ENCODE results near the gene ANKRD11. TPM values are rescaled to one million over a fixed set of nuclear protein-coding genes. Genes with fewer than 3 reads are reported as not detected.

Gene ANKRD11
- polyA plus RNA-seq, 4 donors = 48.4 to 86.7 (median 65.5) TPM

GRCh38 chr16:89316701-89317100 lies 173.7 kb downstream of the ANKRD11 start:
- Histone ChIP-seq H3K36me3 (ENCODE audit: control insufficient read depth in 3 of 3, insufficient read depth in 2 of 3, low read depth in 1 of 3, low read length in 3 of 3) (peaks cover 0 to 77% (median 5%) of the 10 kb centered on the region in 3 donors), H3K27me3 (ENCODE audit: control insufficient read depth in 3 of 3, insufficient read depth in 3 of 3, low read length in 3 of 3) (no peaks in the 10 kb centered on the region), H3K9me3 (ENCODE audit: control insufficient read depth in 2 of 2, insufficient read depth in 1 of 2, low read depth in 1 of 2, low read length in 1 of 2) (no peaks in the 10 kb centered on the region), H3K4me1 (ENCODE audit: control insufficient read depth in 3 of 3, insufficient read depth in 2 of 3, low read depth in 1 of 3, low read length in 2 of 3) (peaks cover 17 to 34% (median 32%) of the 10 kb centered on the region in 3 donors), H3K27ac (ENCODE audit: low read depth in 1 of 3, low read length in 2 of 3) (peak overlapping the region in 1 of 3 donors; percentile 58), H3K4me3 (ENCODE audit: low read depth in 1 of 3, low read length in 3 of 3) (no peak overlapping the region)
- 82 to 90% (median 84%) methylated on average over 14 of the region's 14 CpGs for WGBS, 3 donors
- DNase-seq (no peak), FAIRE-seq (no peak)

DNA sequence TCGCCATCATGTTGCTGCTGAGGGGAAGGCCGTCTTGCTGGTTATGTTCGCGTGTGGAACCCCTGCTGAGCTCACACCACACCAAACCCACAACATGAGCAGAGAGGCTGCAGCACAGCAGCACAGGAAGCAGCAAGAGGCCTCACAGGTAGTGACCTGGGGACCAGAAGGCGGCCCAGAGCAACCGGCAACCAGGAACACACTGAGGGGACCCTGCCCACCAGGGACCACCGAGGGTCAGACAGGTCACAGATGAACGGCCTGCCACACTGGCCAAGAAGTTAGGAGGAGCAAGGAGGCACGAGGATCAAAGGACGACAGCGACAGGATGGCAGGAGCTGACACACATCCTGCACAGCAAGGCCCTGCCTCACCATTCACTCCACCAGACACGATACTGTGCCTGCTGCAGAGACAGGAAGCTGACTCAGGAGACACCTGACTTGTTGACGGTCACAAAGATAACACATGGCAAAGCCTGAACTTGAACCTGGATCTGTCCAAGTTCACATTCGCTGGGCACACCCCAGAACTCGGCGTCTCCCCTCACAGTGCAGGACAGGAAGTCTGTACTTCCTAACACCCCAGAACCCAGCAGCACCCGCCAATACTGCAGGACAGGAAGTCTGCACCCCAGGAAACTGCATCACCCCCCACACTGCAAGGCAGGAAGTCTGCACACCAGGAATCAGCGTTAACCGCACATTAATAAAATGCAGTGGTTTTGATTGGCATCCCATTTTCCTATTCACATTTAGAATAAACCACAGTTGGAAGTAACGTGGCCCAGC lies 174.4 kb downstream of the ANKRD11 start:
- H3K9me3 ChIP-seq (ENCODE audit: control insufficient read depth in 2 of 2, insufficient read depth in 1 of 2, low read depth in 1 of 2, low read length in 1 of 2) = no peaks in the 10 kb centered on the region
- no peak overlapping the region for H3K4me3 ChIP-seq (ENCODE audit: low read depth in 1 of 3, low read length in 3 of 3)
- no peak for FAIRE-seq
- WGBS, 3 donors = 45 to 58% (median 52%) methylated on average over 20 of the region's 20 CpGs
- H3K4me1 ChIP-seq (ENCODE audit: control insufficient read depth in 3 of 3, insufficient read depth in 2 of 3, low read depth in 1 of 3, low read length in 2 of 3) = peaks cover 17 to 32% (median 29%) of the 10 kb centered on the region in 3 donors
- H3K27ac ChIP-seq (ENCODE audit: low read depth in 1 of 3, low read length in 2 of 3) = peak overlapping the region in 2 of 3 donors; percentile 58 to 66
- peak; percentile 51 to 83 for DNase-seq
- H3K27me3 ChIP-seq (ENCODE audit: control insufficient read depth in 3 of 3, insufficient read depth in 3 of 3, low read length in 3 of 3) = no peaks in the 10 kb centered on the region
- H3K36me3 ChIP-seq (ENCODE audit: control insufficient read depth in 3 of 3, insufficient read depth in 2 of 3, low read depth in 1 of 3, low read length in 3 of 3) = peaks cover 0 to 78% (median 5%) of the 10 kb centered on the region in 3 donors

GRCh38 chr16:89315271-89315670 lies 175.1 kb downstream of the ANKRD11 start:
- 77 to 80% (median 79%) methylated on average over 19 of the region's 19 CpGs for WGBS, 3 donors
- H3K4me3 ChIP-seq (ENCODE audit: low read depth in 1 of 3, low read length in 3 of 3) = no peak overlapping the region
- FAIRE-seq = no peak

DNA sequence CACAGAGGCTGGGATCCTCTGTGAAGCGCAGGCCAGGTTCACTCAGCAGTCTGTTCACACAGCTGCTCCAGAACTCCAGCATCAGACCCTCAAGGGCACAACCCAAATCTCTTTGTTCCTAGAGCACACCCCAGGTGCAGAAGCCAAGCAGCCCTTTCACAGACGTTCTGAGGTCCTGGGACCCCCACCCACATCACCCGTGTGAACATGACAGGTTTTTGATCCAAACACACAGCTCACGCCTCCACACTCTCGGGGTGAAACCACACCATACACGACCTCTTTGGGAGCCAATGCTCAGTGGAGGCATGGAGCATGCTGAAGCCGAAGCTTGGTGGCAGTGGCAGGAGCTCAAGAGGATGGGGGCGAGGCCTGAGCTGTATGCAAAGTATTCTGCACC lies 175.5 kb downstream of the ANKRD11 start:
- no peak for FAIRE-seq
- WGBS, 3 donors = 59 to 79% (median 73%) methylated on average over 8 of the region's 8 CpGs
- H3K27ac ChIP-seq (ENCODE audit: low read depth in 1 of 3, low read length in 2 of 3) = peak overlapping the region in 2 of 3 donors; percentile 58 to 66

More at GRCh38 chr16:89315271-89315670, 175.1 kb downstream of the ANKRD11 start:
- Histone ChIP-seq H3K4me1 (ENCODE audit: control insufficient read depth in 3 of 3, insufficient read depth in 2 of 3, low read depth in 1 of 3, low read length in 2 of 3) (peaks cover 14 to 27% (median 22%) of the 10 kb centered on the region in 3 donors), H3K27ac (ENCODE audit: low read depth in 1 of 3, low read length in 2 of 3) (peak overlapping the region in 2 of 3 donors; percentile 58 to 66), H3K27me3 (ENCODE audit: control insufficient read depth in 3 of 3, insufficient read depth in 3 of 3, low read length in 3 of 3) (no peaks in the 10 kb centered on the region), H3K36me3 (ENCODE audit: control insufficient read depth in 3 of 3, insufficient read depth in 2 of 3, low read depth in 1 of 3, low read length in 3 of 3) (peaks cover 0 to 77% (median 5%) of the 10 kb centered on the region in 3 donors), H3K9me3 (ENCODE audit: control insufficient read depth in 2 of 2, insufficient read depth in 1 of 2, low read depth in 1 of 2, low read length in 1 of 2) (no peaks in the 10 kb centered on the region)
- no peak for DNase-seq

GRCh38 chr16:89314357-89314756 lies 176.0 kb downstream of the ANKRD11 start:
- peaks cover 0 to 76% (median 7%) of the 10 kb centered on the region in 3 donors for H3K36me3 ChIP-seq (ENCODE audit: control insufficient read depth in 3 of 3, insufficient read depth in 2 of 3, low read depth in 1 of 3, low read length in 3 of 3)
- DNase-seq (peak in 1 of 2 donors; percentile 30), FAIRE-seq (no peak)
- 71 to 79% (median 74%) methylated on average over 14 of the region's 14 CpGs for WGBS, 3 donors
- peaks cover 13 to 19% (median 14%) of the 10 kb centered on the region in 3 donors for H3K4me1 ChIP-seq (ENCODE audit: control insufficient read depth in 3 of 3, insufficient read depth in 2 of 3, low read depth in 1 of 3, low read length in 2 of 3)
- no peak overlapping the region for H3K4me3 ChIP-seq (ENCODE audit: low read depth in 1 of 3, low read length in 3 of 3)
- H3K27me3 ChIP-seq (ENCODE audit: control insufficient read depth in 3 of 3, insufficient read depth in 3 of 3, low read length in 3 of 3) = no peaks in the 10 kb centered on the region
- H3K27ac ChIP-seq (ENCODE audit: low read depth in 1 of 3, low read length in 2 of 3) = peak overlapping the region in 1 of 3 donors; percentile 58
- no peaks in the 10 kb centered on the region for H3K9me3 ChIP-seq (ENCODE audit: control insufficient read depth in 2 of 2, insufficient read depth in 1 of 2, low read depth in 1 of 2, low read length in 1 of 2)

More for the DNA sequence above, 175.5 kb downstream of the ANKRD11 start:
- Histone ChIP-seq H3K9me3 (ENCODE audit: control insufficient read depth in 2 of 2, insufficient read depth in 1 of 2, low read depth in 1 of 2, low read length in 1 of 2) (no peaks in the 10 kb centered on the region), H3K36me3 (ENCODE audit: control insufficient read depth in 3 of 3, insufficient read depth in 2 of 3, low read depth in 1 of 3, low read length in 3 of 3) (peaks cover 0 to 76% (median 7%) of the 10 kb centered on the region in 3 donors), H3K27me3 (ENCODE audit: control insufficient read depth in 3 of 3, insufficient read depth in 3 of 3, low read length in 3 of 3) (no peaks in the 10 kb centered on the region), H3K4me1 (ENCODE audit: control insufficient read depth in 3 of 3, insufficient read depth in 2 of 3, low read depth in 1 of 3, low read length in 2 of 3) (peaks cover 14 to 24% (median 18%) of the 10 kb centered on the region in 3 donors), H3K4me3 (ENCODE audit: low read depth in 1 of 3, low read length in 3 of 3) (no peak overlapping the region)
- DNase-seq = no peak

GRCh38 chr16:89313583-89313982 lies 176.8 kb downstream of the ANKRD11 start:
- no peak for FAIRE-seq
- WGBS, 3 donors = 60 to 73% (median 67%) methylated on average over 3 of the region's 3 CpGs

DNA sequence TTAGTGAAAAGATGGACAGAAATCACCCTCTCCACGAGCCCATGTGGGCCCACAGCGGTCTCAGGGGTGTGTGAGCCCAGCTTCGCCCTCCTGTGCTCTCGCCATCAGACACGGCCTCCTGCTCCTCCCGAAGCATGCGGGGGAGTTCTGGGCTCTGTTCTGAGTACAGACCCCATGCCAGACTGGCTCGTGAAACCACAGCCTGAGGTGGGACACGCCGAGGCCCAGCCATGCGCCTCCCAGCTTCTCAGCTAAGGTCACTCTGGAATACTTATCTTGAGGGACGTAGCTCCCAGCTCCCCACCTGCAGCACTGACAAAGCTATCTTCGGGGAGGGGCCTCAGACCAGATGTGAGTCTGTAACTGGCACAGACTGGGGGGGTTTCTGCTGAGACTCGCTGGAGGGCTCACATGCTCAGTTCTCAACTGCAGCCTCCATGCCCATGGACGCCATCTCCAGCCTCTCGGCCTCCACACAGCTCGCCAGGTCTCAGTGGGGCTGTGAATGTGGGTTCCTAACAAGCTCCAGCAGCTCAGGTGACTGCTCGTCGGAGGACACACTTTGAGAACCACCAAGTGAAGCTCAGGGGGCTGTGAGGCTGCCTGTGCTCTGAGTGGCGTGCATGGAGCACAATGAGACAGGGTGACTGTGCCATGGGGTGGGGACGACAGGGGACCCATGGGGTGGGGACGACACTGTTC lies 177.6 kb downstream of the ANKRD11 start:
- no peak for DNase-seq
- Histone ChIP-seq H3K27ac (ENCODE audit: low read depth in 1 of 3, low read length in 2 of 3) (no peak overlapping the region), H3K9me3 (ENCODE audit: control insufficient read depth in 2 of 2, insufficient read depth in 1 of 2, low read depth in 1 of 2, low read length in 1 of 2) (no peaks in the 10 kb centered on the region), H3K27me3 (ENCODE audit: control insufficient read depth in 3 of 3, insufficient read depth in 3 of 3, low read length in 3 of 3) (no peaks in the 10 kb centered on the region), H3K36me3 (ENCODE audit: control insufficient read depth in 3 of 3, insufficient read depth in 2 of 3, low read depth in 1 of 3, low read length in 3 of 3) (peaks cover 0 to 78% (median 7%) of the 10 kb centered on the region in 3 donors), H3K4me3 (ENCODE audit: low read depth in 1 of 3, low read length in 3 of 3) (no peak overlapping the region), H3K4me1 (ENCODE audit: control insufficient read depth in 3 of 3, insufficient read depth in 2 of 3, low read depth in 1 of 3, low read length in 2 of 3) (peaks cover 10 to 12% (median 10%) of the 10 kb centered on the region in 3 donors)
- 93 to 95% (median 94%) methylated on average over 22 of the region's 22 CpGs for WGBS, 3 donors
- FAIRE-seq = no peak

More at GRCh38 chr16:89313583-89313982, 176.8 kb downstream of the ANKRD11 start:
- Histone ChIP-seq H3K27ac (ENCODE audit: low read depth in 1 of 3, low read length in 2 of 3) (peak overlapping the region in 1 of 3 donors; percentile 35), H3K9me3 (ENCODE audit: control insufficient read depth in 2 of 2, insufficient read depth in 1 of 2, low read depth in 1 of 2, low read length in 1 of 2) (no peaks in the 10 kb centered on the region), H3K4me3 (ENCODE audit: low read depth in 1 of 3, low read length in 3 of 3) (no peak overlapping the region), H3K36me3 (ENCODE audit: control insufficient read depth in 3 of 3, insufficient read depth in 2 of 3, low read depth in 1 of 3, low read length in 3 of 3) (peaks cover 0 to 77% (median 7%) of the 10 kb centered on the region in 3 donors), H3K4me1 (ENCODE audit: control insufficient read depth in 3 of 3, insufficient read depth in 2 of 3, low read depth in 1 of 3, low read length in 2 of 3) (peaks cover 12 to 15% (median 14%) of the 10 kb centered on the region in 3 donors), H3K27me3 (ENCODE audit: control insufficient read depth in 3 of 3, insufficient read depth in 3 of 3, low read length in 3 of 3) (no peaks in the 10 kb centered on the region)
- DNase-seq = no peak

DNA sequence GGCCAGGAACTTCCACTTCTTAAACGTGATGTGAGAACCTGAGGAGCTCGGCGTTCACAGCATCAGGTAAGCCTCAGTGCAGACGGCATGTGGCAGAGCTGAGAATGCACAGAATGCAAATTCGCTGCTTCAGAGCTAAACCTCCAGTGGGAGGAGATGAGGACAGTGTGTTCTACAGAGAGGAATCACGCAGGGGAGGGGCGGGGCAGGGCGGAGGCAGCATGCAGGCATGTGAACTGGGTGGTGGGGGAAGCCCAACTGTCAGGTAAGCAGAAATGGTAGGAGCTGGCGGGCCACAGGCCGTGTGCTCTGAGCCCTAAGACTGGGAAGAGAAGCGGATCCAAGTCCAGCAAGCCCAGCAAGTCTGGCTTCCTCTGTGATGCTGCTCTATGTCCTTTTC lies 178.2 kb downstream of the ANKRD11 start:
- FAIRE-seq (no peak), DNase-seq (peak in 1 of 2 donors; percentile 42)
- peaks cover 6 to 12% (median 9%) of the 10 kb centered on the region in 3 donors for H3K4me1 ChIP-seq (ENCODE audit: control insufficient read depth in 3 of 3, insufficient read depth in 2 of 3, low read depth in 1 of 3, low read length in 2 of 3)
- H3K36me3 ChIP-seq (ENCODE audit: control insufficient read depth in 3 of 3, insufficient read depth in 2 of 3, low read depth in 1 of 3, low read length in 3 of 3) = peaks cover 0 to 81% (median 7%) of the 10 kb centered on the region in 3 donors
- no peaks in the 10 kb centered on the region for H3K9me3 ChIP-seq (ENCODE audit: control insufficient read depth in 2 of 2, insufficient read depth in 1 of 2, low read depth in 1 of 2, low read length in 1 of 2)
- H3K4me3 ChIP-seq (ENCODE audit: low read depth in 1 of 3, low read length in 3 of 3) = no peak overlapping the region
- no peaks in the 10 kb centered on the region for H3K27me3 ChIP-seq (ENCODE audit: control insufficient read depth in 3 of 3, insufficient read depth in 3 of 3, low read length in 3 of 3)
- H3K27ac ChIP-seq (ENCODE audit: low read depth in 1 of 3, low read length in 2 of 3) = no peak overlapping the region
- 76 to 79% (median 77%) methylated on average over 11 of the region's 11 CpGs for WGBS, 3 donors

Measured in small intestine (tissue), 7 donors.